ENCODE data around the gene TMEM129.
"Not testable (repeated sequence)": the region's sequence is repeated elsewhere in the genome, so short reads cannot be mapped to it uniquely, and the experiment has no call there.

The TMEM129 gene

DNA sequence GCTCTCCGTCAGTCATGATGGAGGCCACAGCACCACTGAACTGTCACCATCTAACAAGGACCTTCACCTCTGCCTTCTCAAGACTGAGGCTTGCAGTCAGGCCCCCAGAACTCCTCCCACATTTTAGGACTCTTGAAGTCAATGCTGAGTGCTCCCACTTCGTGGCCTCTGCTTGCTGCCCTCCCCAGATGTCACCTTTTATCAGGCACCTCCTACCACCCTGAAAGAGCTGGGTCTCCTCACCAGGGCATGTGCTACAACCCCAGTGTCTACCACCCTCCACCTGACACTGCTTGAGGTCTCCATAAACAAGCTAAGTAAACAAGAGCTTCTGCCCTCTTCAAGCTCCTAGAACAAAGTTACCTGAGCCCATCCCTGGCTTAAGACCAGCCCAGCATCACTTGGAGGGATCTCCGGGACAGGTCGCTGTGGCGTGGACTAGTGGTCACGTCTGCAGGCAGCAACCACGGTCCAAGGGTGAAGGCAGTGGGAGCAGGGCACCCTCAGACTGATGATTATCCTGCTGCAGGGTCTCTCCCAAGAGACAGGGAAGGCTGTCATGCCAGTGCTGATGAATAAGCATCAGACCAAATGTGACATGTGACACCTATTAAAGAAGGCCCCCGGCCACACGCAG, 29.3 kb downstream of the TMEM129 start:
- no peak for DNase-seq

DNA sequence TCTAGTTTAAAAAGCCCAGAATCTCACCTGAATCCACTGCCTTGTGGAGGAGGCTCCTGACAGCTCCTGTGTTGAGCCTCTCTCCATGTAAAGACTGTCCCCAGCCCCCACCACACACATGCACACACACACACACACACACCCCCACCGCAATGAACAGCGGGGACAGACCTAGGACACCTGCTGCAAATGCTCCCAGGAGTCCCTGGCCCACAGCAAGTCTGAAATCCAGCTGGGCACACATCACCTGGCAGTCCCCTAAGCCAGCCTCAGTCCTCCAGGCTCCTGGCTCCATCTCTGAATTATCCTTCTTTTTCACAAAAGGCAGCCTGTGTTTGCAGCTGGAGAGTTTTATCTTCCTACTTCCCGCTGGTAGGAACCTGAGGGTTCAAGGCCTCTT, 30.4 kb downstream of the TMEM129 start:
- no peak for DNase-seq

DNA sequence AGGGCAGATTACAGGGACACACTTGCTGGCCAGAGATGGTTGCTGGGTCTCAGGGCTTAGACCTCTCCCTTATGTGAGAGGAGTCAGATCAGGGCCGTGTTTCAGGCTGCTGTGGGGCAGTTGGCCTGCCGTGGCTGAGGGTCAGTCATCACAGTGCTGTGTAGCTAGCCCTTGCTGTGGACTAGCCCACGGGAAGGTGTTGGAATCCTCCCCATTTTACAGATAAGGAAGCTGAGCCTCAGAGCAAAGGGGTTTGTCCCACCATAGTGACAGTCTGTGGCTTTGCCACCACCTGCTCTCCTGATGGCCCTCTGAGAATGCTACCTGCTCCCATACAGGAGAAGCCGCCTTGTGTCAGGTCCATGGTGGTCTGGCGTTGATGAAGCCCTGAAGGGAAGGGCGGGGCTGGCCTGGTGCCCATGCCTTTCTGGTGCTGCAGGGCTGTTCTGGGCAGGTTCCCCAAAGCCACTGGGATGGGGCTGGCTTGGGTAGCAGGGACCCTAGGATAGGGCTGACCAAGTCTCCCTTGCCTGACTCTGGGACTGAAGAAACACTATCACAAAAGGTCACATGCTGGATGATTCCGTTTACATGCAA, 34.6 kb downstream of the TMEM129 start:
- DNase-seq = no peak

DNA sequence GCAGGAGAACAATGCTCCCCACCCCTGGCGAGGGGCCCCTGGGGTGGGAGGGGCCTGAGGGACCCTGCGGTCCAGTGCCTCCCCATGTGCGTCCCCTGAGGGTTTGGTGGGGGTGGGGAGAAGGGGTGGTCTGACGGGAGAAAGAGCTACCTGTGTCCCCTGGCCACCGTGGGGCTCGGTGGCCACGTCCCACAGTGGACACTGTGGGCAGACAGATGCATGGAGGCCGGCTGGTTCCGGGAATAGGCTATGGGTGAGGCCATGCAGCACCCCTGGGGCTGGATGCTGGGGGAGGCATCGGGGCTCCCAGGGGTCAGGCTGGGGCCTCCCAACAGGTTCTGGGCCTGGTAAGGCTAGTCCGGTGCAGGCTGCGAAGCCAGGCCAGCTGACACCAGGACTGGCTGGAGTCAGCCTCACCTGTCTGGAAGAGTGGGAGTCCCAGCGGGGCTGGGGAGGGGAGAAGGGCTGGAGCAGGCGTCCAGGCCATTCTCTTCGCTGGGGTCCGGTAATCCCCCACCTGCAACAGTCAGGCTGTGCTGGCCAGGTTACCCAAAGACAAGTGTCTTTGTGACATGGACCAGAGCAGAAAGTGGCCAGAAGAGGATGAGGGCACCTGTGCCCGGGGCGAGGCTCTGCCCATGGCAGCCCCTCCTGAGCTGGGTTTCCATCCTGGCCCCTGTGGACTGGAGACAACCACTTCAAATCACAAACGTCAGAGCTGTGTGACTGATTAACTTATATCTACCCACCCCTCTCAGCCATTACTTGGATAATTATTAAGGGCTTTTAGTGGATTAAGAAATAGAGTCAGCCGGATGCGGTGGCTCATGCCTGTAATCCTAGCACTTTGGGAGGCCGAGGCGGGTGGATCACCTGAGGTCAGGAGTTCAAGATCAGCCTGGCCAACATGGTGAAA, 35.6 kb downstream of the TMEM129 start:
- DNase-seq = no peak

DNA sequence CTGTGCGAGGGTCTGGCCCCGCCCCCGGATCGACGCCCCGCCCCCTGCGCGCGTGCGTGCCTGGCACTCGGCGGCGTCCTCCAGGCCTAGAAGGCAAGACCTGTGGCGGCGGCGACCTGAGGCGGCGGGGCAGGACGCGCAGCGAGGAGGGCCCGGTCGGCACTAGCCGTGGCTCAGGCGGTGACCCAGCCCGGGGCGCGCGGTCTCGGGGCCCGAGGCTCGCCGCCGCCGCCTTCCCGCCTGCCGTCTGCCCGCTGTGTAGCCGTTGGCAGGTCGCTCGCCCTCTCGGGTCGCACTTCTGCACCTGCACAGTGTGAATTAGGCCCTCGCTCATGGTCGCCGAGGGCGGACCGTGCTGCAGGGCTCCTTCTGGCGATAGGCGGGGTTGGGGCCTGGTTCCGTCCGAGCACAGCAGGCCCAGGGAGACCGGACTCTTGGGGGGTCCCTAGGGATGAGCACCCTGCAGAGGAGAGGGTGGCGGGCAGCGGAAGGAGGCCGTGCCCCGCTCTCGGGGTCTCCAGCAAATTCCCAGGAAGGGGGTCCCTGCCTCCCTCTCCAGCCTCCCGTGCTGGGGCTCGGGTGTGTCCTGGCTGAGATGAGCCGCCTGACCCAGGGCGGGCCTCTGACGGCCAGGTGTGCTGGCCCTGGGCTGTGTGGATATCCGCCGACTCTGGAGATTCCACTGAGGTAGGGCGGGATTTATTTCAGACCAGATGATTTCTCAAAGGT, 36.5 kb downstream of the TMEM129 start:
- DNase-seq = no peak

- DNase-seq = peak; percentile 92
These were observed 37.2 kb downstream of the TMEM129 start, which contains the start of gene FAM53A for GRCh38 chr4:1683736-1684505. FAM53A (minus strand) TSS chr4:1684313; CDS start chr4:1668741, 15,572 bp downstream.

DNA sequence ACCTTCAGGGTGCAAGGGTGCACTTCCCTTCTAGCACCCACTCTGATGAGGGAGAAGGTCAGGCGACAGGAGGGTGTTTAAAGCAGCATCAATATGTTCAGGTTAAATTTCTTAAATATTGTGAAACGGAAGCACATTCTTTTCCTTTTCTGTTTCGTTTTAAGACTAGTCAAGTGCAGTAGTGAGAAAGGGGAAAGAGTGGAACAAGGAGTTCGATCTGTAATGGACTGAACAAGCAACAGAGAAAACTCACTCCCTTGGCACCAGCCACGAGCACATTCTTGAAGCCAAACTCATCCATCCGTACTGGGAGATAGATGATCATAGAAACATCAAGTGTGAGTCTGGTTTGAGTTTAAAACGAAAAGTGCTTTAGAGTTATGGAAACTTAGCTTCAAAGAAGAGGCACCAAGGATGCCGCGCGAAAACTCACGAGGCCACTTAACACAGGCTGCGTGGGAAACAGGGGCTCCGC, 37.8 kb downstream of the TMEM129 start:
- peak; percentile 34 for DNase-seq

GRCh38 chr4:1682860-1683259, 38.3 kb downstream of the TMEM129 start:
- DNase-seq = no peak

- no peak for DNase-seq
These were observed 42.9 kb downstream of the TMEM129 start for GRCh38 chr4:1678244-1678643.

GRCh38 chr4:1676605-1677525, 44.3 kb downstream of the TMEM129 start:
- no peak for DNase-seq

DNA sequence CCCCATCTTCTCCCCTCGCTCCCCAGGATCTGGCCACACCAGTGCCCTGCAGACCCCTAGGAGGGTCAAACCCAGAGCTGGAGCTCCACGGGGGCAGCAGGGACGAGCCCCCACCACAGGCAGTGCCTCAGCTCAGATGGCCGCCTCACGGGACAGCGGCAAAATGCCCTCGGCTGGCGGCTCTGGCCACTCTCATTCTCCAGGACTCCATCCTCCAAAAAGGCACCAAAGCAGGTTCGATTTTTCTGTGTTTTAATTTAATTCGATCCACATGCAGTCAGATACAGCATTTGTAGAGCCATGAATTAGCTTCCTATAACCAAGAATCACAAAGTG, 45.4 kb downstream of the TMEM129 start:
- DNase-seq = no peak

DNA sequence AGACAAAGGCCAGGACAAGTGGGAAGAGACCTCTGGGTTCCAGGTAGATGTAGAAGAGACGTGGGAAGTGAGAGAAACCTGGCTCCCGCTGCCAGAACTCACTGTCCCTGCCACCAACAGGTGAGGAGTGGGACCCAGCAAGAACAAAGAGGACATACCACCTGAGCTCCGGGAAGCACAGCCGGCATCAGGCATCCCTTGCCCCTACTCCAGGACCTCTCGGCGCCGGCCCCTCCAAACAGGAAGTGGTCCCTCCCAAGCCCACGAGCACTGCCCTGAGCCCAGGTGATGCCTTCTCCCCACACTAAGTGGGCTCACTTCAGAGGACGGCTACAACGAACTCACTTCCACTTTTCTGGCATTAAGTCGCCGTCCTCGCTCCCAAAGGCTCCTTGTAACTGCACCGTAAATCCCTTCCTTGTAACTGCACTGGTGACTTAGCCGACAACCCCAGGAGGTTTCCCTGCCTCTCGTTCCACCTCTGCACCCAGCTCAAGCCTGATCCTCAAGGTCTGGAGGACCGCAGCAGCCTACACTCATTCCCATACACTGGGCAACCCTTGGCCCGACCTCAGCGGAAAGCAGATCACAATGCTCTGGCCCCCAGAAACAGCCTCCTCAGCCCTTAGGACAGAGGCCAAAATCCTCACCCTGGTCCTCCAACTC, 45.9 kb downstream of the TMEM129 start:
- DNase-seq = no peak

GRCh38 chr4:1674682-1675081, 46.4 kb downstream of the TMEM129 start:
- no peak for DNase-seq

DNA sequence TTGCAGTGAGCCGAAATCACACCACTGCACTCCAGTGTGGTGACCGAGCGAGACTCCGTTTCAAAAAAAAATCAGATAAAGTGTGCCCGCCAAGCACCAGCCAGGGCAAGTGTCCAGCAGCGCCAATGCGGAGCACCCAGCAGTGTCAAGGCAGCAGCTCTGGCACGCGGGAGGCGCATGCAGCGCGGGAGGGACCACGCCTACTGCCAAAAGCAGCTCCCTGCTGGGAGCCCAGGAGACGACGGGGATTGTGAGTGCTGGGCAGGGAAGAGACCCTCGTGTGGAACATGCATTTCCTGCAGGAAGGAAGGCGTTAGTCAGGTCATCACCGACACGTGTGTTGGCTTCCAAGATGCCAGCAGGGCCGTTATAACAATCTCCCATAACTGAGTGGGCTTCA, 47.5 kb downstream of the TMEM129 start:
- DNase-seq = no peak

DNA sequence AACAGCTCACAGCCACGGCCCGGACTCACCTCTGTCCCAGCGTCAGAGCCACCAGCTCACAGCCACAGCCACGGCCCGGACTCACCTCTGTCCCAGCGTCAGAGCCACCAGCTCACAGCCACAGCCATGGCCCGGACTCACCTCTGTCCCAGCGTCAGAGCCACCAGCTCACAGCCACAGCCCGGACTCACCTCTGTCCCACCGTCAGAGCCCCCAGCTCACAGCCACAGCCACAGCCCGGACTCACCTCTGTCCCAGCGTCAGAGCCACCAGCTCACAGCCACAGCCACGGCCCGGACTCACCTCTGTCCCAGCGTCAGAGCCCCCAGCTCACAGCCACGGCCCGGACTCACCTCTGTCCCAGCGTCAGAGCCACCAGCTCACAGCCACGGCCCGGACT, 50.1 kb downstream of the TMEM129 start:
- DNase-seq = not testable (repeated sequence)

DNA sequence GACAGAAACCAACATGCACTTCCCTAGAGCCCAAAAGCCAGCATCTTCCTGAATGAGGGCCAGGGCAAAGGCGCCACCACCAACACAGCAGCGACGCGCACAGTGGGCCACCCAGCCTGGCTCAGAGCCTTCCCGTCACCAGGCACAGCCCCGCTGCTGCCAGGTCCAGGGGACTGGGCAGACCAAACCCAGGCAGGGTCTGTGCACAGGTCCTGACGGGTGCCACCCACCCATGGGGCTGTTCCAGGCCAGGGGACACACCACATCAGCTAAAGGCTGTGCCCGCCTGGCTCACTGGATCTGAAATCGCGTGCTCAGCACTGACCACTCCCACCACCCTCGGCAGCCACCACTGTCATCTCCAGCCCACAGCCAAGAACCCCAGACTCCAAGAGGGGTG, 50.8 kb downstream of the TMEM129 start:
- DNase-seq = no peak

DNA sequence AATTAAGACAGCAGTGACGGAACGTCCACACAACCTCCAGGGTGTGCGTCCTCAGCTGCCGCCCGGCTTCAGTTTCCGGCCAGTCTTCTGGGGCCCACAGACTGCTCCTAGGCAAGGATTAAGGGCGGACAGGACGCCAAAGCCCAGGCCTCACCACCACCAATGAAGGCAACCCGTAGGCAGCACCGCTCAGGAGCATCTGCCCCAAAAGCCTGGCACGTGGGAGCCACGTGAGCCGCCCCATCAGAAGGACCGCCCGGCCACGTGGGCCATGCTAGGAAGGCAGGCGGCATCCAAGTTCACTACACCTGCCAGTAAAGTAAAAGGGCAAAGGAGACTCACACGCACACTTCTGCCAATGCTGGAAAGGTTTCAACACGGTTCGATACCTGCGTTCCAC, 51.3 kb downstream of the TMEM129 start:
- DNase-seq = no peak

GRCh38 chr4:1669270-1669669, 51.9 kb downstream of the TMEM129 start:
- no peak for DNase-seq

DNA sequence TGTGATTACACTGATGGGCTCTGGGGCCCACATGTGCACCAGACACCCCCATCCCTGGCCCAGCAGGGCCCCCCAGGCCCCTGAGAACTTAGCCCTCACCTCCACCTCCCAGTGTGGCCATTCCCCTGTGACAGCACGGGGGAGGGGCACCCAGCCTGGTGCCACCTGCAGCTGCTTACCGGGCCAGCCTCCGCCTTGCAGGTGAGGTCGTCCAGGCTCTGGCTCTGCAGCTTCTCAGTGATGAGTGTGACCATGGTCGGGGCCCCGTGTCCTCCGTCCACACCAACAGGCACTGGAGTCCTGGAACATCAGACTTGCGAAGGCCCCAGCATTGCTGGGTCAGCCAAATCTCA, 52.7 kb downstream of the TMEM129 start:
- no peak for DNase-seq

GRCh38 chr4:1667273-1667672, 53.9 kb downstream of the TMEM129 start:
- no peak for DNase-seq

DNA sequence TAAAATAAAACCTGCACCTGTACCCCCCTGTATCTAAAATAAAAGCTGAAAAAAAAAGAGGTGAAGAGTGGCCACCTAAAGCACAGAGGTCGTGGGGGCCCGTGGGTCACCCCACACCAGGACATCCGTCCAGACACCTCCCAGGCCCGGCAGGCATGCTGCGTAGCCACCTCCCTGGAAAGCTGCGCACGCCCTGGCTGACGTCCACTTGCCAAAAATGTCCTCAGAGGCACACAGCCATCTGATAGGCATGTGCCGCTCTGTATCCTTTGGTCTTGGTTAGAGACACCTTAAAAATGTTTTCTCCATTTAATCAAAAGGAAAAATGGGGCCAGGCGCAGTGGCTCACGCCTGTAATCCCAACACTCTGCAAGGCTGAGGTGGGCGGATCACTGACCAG, 54.7 kb downstream of the TMEM129 start:
- DNase-seq = no peak

Data from CD4-positive, alpha-beta T cell treated with Interleukin-17A for 1 hour (primary cell).